ENCODE data around the gene IFT122.

DNA sequence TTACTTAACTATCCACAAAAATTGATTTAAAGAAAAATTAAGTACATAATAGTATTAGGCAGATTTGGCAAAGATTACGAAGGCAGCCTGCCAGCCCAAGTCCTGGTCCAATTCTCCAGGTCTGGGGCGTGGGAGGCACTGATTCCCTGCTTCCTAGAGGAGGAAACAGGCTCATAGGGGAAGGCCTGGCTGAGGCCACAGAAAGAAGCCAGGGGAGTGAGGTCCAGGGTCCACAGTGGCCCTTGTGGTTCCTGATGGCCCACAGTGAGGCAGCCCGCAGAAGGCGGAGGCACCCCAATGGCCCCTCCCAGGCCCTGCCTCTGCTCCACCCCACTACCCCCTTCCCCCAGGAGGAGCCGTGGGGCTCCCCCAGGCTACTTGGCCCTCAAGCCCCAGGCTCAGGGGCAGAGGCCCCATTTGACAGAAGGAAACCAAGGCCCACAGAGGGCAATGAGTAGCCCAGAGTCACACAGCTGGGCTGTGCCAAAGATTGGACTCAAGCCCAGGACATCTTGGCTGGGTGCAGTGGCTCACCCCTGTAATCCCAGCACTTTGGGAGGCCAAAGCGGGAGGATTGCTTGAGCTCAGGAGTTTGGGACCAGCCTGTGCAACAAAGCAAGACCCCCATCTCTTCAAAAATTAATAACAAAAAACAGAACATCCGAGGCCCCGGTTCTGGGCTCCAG lies 124.0 kb downstream of the IFT122 start:
- TF ChIP-seq, protein P1, sequence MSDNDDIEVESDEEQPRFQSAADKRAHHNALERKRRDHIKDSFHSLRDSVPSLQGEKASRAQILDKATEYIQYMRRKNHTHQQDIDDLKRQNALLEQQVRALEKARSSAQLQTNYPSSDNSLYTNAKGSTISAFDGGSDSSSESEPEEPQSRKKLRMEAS (IDR thresholded peaks at IDR 0.05): no peak
- no peak for TF ChIP-seq EP300 (IDR thresholded peaks at IDR 0.05)
- no peak for TF ChIP-seq EHMT2 (IDR thresholded peaks at IDR 0.05; ENCODE audit: low read depth)
- TF ChIP-seq, protein P2, sequence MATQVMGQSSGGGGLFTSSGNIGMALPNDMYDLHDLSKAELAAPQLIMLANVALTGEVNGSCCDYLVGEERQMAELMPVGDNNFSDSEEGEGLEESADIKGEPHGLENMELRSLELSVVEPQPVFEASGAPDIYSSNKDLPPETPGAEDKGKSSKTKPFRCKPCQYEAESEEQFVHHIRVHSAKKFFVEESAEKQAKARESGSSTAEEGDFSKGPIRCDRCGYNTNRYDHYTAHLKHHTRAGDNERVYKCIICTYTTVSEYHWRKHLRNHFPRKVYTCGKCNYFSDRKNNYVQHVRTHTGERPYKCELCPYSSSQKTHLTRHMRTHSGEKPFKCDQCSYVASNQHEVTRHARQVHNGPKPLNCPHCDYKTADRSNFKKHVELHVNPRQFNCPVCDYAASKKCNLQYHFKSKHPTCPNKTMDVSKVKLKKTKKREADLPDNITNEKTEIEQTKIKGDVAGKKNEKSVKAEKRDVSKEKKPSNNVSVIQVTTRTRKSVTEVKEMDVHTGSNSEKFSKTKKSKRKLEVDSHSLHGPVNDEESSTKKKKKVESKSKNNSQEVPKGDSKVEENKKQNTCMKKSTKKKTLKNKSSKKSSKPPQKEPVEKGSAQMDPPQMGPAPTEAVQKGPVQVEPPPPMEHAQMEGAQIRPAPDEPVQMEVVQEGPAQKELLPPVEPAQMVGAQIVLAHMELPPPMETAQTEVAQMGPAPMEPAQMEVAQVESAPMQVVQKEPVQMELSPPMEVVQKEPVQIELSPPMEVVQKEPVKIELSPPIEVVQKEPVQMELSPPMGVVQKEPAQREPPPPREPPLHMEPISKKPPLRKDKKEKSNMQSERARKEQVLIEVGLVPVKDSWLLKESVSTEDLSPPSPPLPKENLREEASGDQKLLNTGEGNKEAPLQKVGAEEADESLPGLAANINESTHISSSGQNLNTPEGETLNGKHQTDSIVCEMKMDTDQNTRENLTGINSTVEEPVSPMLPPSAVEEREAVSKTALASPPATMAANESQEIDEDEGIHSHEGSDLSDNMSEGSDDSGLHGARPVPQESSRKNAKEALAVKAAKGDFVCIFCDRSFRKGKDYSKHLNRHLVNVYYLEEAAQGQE (IDR thresholded peaks at IDR 0.05): no peak
- TF ChIP-seq, protein P3, sequence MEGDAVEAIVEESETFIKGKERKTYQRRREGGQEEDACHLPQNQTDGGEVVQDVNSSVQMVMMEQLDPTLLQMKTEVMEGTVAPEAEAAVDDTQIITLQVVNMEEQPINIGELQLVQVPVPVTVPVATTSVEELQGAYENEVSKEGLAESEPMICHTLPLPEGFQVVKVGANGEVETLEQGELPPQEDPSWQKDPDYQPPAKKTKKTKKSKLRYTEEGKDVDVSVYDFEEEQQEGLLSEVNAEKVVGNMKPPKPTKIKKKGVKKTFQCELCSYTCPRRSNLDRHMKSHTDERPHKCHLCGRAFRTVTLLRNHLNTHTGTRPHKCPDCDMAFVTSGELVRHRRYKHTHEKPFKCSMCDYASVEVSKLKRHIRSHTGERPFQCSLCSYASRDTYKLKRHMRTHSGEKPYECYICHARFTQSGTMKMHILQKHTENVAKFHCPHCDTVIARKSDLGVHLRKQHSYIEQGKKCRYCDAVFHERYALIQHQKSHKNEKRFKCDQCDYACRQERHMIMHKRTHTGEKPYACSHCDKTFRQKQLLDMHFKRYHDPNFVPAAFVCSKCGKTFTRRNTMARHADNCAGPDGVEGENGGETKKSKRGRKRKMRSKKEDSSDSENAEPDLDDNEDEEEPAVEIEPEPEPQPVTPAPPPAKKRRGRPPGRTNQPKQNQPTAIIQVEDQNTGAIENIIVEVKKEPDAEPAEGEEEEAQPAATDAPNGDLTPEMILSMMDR (IDR thresholded peaks at IDR 0.05): no peak
- TF ChIP-seq POLR2A (IDR thresholded peaks at IDR 0.05; ENCODE audit: low read length): no peak
- no peak for TF ChIP-seq HOXA7 (CRISPR knock-in tag; IDR thresholded peaks at IDR 0.05)
- TF ChIP-seq MAFK (IDR thresholded peaks at IDR 0.05; ENCODE audit: partially characterized antibody): no peak
- no peak for TF ChIP-seq SMC3 (IDR thresholded peaks at IDR 0.05)
- TF ChIP-seq RAD21 (conservative IDR thresholded peaks at IDR 0.05 in 1 of 2, IDR thresholded peaks at IDR 0.05 in 1 of 2): no peak
- TF ChIP-seq CBX8 (IDR thresholded peaks at IDR 0.05): no peak
- TF ChIP-seq BHLHE40 (IDR thresholded peaks at IDR 0.05; ENCODE audit: low read depth, low read length): no peak
- no peak for TF ChIP-seq KDM5A (IDR thresholded peaks at IDR 0.05)
